DMS153 (cell line): ENCODE data around the gene SHROOM2.
"Not testable (repeated sequence)": the region's sequence is repeated elsewhere in the genome, so short reads cannot be mapped to it uniquely, and the experiment has no call there.

Source experiments
- DNase-seq: peaks from one replicate; lab custom pipeline; 2025; lab: John Stamatoyannopoulos, UW

Gene SHROOM2

GRCh38 chrX:9781941-9782340 lies 4.3 kb upstream of the SHROOM2 start:
- no peak for DNase-seq

DNA sequence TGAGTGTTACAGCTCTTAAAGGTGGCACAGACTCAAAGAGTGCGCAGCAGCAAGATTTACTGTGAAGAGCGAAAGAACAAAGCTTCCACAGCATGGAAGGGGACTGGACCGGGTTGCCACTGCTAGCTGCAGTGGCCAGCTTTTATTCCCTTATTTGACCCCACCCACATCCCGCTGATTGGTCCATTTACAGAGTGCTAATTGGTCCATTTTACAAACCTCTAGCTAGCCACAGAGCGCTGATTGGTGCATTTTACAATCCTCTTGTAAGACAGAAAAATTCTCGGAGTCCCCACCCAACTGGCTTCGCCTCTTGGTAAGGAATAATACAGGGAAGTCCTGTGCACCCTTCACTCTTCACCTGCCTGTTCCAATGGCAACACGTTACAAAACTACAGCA lies 1.9 kb upstream of the SHROOM2 start:
- DNase-seq: no peak

DNA sequence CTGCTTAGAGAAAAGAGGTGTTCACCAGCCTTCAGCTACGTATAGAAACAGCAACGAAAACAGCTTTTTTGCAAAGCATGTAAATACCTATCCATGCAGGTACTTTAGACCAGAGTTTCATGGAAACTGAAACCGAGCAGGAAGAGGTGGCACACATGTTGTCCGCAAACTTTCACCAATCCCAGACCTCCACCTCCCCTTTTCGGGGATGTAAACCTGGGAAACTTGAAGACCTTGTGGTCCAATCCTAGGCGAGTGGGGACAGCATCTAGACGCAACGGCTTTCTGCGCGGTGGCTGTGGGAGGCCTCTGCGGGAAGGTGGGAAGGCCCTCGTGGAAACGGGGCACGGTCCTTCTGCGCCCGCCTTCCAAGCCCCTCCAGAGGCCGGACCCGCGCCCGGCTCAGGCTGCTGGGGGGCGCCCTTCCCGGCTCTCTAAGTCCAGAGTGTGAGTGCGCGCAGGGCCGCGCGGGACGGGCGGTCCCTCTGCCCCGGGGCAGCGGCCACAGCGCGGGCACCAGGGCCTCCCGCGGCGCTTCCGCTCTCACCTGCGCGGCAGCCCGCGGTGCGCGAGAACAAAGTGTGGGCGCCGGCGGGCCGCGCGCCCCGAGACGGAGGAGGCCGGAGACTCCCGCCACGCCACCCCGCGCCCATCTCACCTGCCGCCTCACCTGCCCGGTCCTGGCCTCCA lies 830 bp upstream of the SHROOM2 start:
- DNase-seq: no peak

DNA sequence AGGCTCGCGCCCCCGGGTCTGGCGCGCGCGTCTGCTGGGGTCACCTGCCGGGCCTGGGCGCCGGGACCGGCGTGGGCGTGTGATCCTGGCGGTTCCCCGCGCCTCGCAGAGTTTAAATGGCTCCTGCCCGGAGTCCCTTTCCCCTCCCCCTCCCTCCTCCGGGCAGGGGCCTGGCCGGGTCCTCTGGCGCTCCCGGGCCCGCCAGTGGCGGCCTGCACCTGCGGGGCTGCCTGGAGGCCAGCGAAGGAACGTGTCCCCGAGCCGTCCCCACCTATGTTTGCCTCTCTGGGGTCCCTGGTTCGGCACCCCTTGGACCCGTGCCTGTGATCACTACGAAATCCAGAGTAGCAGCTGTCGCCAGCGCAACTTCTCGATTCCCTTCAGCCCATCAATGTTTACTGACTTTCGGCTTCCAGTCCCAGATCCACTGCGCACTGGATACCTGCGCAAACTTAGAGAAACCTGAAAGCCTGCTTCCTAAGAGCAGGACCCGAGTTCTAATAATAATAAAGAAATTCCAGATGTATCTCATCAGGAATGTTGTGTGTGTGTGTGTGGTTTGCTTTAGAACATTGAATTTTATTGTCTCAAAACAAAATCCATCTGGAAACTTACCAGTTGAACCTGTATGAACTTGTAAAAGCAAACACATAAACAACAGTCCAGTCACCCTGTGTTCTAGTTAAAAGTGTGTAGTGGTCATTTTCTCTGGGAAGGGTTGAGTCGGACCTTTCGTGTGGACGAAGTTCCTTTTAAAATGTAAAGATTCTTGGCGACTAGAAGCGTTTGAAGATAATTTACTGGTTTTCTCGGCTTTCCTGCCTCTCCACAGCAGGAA lies 788 bp downstream of the SHROOM2 start:
- DNase-seq: no peak

- DNase-seq: peak; percentile 60
These were observed 2.7 kb downstream of the SHROOM2 start for GRCh38 chrX:9788911-9789310.

DNA sequence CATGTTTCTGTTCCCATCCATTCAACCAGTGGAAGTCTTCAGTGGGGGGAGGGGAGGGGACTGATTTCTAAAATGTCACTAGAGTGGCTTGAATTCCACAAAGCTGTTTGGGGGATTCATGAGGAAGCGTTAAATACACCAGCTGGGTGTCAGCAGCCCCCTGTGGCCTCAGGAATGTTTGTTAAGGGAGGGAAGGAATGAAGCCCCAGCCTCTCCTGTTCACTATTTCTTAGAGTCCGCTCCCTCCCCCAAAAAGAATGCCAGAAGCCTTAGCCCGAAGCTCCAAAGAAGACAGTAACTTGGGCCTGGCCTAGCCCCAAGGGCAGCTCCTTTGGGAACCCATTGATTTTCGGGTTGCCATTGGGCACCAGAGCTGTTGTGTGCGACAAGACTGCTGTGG lies 3.3 kb downstream of the SHROOM2 start:
- DNase-seq: no peak

GRCh38 chrX:9790866-9791265 lies 4.6 kb downstream of the SHROOM2 start:
- DNase-seq: no peak

DNA sequence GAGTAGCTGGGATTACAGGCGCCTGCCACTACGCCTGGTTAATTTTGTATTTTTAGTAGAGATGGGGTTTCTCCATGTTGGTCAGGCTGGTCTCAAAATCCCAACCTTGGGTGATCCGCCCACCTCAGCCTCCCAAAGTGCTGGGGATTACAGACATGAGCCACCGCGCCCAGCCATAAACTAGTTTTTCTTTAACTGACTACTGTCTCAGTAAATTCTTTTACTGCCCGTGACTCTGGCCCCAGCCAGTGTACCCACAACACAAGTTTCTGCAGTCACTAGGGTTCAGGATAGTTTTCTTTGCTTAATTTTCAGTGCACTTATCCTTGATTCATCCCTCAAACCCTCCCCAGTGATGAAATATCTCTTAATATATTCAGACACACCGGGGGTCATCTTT lies 8.3 kb downstream of the SHROOM2 start:
- DNase-seq: no peak

GRCh38 chrX:9797384-9798360 lies 11.4 kb downstream of the SHROOM2 start:
- DNase-seq: no peak

- no peak for DNase-seq
These were observed 16.5 kb downstream of the SHROOM2 start for GRCh38 chrX:9802737-9803136.

DNA sequence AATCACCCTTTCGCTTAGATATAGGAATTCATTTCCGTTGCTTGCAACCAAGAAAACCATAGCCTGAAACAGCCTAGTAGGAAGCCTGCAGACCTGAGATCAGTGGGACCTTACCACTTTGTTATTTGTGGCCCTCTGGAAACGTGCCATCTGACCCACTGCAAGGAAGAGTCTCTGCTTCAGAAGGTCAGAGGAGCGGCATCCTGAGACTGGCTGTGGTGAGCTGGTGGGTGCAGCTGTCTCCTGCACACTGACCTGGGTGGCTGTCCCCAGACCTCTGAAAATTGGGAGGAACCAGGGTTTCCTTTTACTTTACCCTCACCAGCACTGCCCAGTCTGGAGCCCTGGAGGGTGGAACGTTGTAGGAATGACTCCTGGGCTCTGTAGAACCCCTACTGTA lies 18.2 kb downstream of the SHROOM2 start:
- no peak for DNase-seq

DNA sequence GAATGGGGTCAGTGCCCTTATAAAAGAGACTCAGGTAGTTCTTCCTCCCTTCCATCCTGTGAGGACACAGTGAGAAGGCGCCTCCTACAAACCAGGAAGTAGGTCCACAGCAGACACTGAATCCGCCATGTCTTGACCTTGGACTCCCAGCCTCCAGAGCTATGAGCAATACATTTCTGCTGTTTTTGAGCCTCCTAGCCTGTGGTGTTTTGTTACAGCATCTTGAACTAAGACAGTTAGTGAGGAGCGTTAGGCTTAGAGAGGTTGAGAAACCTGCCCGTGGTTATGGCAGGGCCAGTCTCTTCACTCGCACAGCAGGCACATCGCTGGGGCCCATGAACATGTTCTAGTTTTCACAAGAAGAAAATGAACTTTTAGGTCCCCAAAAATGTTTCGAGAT lies 19.7 kb downstream of the SHROOM2 start:
- no peak for DNase-seq

DNA sequence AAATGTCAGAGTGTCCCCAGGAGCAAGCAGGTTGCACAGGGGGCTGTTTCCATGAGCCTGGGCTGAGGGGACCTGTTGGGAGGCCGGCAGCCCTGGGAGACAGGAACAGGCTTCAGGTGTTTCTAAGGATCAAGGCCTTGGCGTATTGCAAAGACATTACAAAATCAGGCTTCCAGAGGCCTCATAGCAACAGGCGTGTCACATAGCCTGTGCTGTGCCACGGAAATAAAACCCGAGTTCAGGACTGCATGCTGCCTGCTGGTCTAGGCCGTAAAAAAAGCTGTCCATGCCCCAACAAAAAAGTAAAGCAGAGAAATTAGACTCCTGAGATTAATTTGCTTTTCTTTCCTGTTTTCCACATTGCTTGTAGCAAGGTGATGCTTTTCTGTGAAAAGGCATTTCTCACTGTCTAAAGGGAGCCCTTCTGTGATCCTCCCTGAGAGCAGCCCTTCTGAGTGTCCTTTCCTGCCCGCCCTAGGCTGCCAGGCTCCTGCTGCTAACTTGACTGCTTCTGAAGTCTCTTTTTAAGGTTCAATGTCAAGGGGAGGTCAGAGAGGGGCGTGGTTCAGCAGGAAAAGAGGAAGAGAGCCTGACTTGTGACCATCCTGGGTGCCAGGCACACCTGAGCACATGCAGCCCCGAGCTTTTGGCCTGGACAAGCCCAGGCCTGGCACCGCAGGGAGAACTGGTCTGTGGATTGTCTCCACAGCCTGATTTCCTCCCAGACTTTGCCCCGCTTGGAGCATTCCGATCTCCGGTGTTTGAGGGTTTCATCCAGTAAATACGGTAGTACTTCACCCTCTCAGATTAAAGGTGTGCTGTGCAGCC lies 21.3 kb downstream of the SHROOM2 start:
- no peak for DNase-seq

DNA sequence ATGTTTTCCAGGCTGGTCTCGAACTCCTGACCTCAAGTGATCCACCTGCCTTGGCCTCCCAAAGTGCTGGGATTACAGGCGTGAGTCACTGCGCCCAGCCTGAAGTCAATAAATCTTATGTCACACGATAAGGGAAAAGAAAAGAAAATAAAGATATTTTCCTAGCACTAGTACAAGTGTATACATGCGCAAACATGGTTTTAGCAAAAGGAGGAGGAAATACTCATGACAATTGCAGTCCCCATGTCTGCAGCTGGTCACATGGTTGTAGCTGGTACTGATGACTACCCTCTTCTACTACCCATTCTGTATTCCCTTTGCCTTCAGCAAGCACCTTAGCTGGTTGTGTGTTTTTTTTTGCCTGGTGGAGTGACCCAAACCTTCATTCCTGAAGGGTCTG lies 23.6 kb downstream of the SHROOM2 start:
- not testable (repeated sequence) for DNase-seq

- DNase-seq: not testable (repeated sequence)
These were observed 24.9 kb downstream of the SHROOM2 start for GRCh38 chrX:9811086-9811485.

- no peak for DNase-seq
These were observed 30.0 kb downstream of the SHROOM2 start for GRCh38 chrX:9816084-9816700.

DNA sequence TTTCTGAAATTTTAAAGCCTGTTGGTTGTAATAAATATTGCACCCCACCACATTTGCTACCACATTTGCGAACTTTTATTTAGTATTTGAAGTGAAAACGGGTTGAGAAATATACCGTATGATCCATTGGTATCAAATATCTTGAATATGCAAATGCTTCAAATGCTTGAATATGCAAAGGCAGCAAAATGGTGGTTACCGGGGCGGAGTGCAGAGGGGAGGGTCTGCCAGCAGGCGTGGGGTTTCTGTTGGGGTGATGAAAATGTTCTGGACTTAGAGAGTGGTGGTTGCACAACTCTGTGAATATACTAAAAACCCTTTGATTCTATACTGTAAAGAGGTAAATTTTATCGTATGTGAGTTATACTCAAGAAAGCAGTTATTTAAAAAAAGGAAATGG lies 35.3 kb downstream of the SHROOM2 start:
- no peak for DNase-seq

- no peak for DNase-seq
These were observed 38.3 kb downstream of the SHROOM2 start for GRCh38 chrX:9824554-9824953.

DNA sequence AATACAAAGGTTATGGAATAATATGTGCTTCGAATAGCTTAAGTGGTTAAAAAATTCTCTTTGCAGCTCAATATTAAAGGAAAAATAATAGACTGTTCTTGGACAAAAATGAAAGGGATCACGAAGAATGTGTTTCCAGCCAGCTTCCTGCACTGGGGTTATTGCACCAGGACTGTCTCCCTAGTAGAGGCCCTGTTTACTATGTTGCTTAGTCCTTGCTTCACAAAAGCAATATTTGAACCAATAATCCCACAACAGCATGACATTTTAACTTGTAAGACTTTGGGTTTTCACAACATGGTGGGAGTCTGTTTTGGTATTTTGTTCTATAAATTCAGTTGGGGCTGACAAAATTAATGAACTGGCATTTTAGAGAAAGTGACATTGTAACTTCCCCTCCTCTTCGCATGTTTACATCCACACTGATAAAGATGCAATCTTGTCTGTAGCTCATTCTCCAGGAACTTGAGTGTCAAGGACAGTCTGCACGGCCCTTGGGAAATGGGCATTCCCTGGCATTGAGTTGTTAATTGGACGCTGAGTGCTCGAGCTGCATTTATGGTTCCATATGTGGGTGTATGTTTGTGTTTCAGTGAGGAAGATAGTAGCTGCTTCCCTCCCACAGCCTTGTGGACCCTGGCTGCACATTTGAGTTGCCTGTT lies 39.0 kb downstream of the SHROOM2 start:
- DNase-seq: no peak

- DNase-seq: no peak
These were observed 39.7 kb downstream of the SHROOM2 start for GRCh38 chrX:9825966-9826365.
